DOHH2 (cell line): ENCODE results near the gene CDC25B.

ENCODE experiments used
- H3F3A ChIP-seq: fragments of 200-600 bp; sonication (generic), shearing (Covaris generic); 2 replicates; pipeline ENCODE4 v1.6.0; 2016; ENCODE audit warnings: antibody characterized with exemption, mild to moderate bottlenecking; ENCODE audit not compliant: control insufficient read depth, insufficient read depth
- H3K27ac ChIP-seq: fragments of 200-600 bp; sonication (generic); 2 replicates; pipeline ENCODE4 v1.5.1; 2014; ENCODE audit warnings: low read depth, mild to moderate bottlenecking, low read length, moderate library complexity
- H3K27me3 ChIP-seq: fragments of 200-600 bp; sonication (generic); 2 replicates; pipeline ENCODE4 v1.6.1; 2014; ENCODE audit warnings: mild to moderate bottlenecking, low read length, mixed read lengths; ENCODE audit not compliant: control insufficient read depth
- H3K36me3 ChIP-seq: fragments of 200-600 bp; sonication (generic); 2 replicates; pipeline ENCODE4 v1.6.1; 2014; ENCODE audit warnings: mild to moderate bottlenecking, low read length, moderate library complexity, mixed read lengths; ENCODE audit not compliant: control insufficient read depth
- H3K4me1 ChIP-seq: fragments of 200-600 bp; sonication (generic); 2 replicates; pipeline ENCODE4 v1.6.1; 2014; ENCODE audit warnings: mild to moderate bottlenecking, low read length, mixed read lengths; ENCODE audit not compliant: control insufficient read depth
- H3K4me2 ChIP-seq: fragments of 200-600 bp; sonication (generic); 2 replicates; pipeline ENCODE4 v1.6.0; 2014; ENCODE audit warnings: mild to moderate bottlenecking, low read length, moderate library complexity
- H3K4me3 ChIP-seq: fragments of 200-600 bp; sonication (generic); 2 replicates; pipeline ENCODE4 v1.5.1; 2014; ENCODE audit warnings: mild to moderate bottlenecking, low read length, mixed read lengths
- H3K79me2 ChIP-seq: fragments of 200-600 bp; sonication (generic); 2 replicates; pipeline ENCODE4 v1.6.1; 2014; ENCODE audit warnings: mild to moderate bottlenecking, low read length, mixed read lengths; ENCODE audit not compliant: control insufficient read depth
- H3K9me2 ChIP-seq: fragments of 200-600 bp; sonication (generic); replicated peaks from 2 replicates; pipeline ENCODE4 v1.6.1; 2014; ENCODE audit warnings: mild to moderate bottlenecking, low read length, mixed read lengths; ENCODE audit not compliant: control insufficient read depth
- H3K9me3 ChIP-seq: fragments of 200-600 bp; sonication (generic); 2 replicates; pipeline ENCODE4 v1.6.1; 2014; ENCODE audit warnings: antibody characterized with exemption, low read length, mixed read lengths; ENCODE audit not compliant: control insufficient read depth, insufficient read depth
- H4K20me1 ChIP-seq: fragments of 200-600 bp; sonication (generic); 2 replicates; pipeline ENCODE4 v1.6.0; 2014; ENCODE audit warnings: low read depth, mild to moderate bottlenecking, antibody characterized with exemption, low read length, moderate library complexity; ENCODE audit not compliant: control insufficient read depth, insufficient read depth
- CTCF ChIP-seq: fragments of 200-600 bp; sonication (generic); IDR thresholded peaks from one replicate; pipeline ENCODE4 v1.5.1; 2014; ENCODE audit warnings: antibody characterized with exemption, mild to moderate bottlenecking, low read depth, low read length; ENCODE audit not compliant: poor library complexity, severe bottlenecking
- EZH2phosphoT487 ChIP-seq: fragments of 200-600 bp; sonication (generic); IDR thresholded peaks from 2 replicates; pipeline ENCODE4 v1.6.1; 2017; ENCODE audit warnings: borderline replicate concordance, mild to moderate bottlenecking, antibody characterized with exemption, low read length, moderate library complexity, mixed read lengths

CDC25B gene

DNA sequence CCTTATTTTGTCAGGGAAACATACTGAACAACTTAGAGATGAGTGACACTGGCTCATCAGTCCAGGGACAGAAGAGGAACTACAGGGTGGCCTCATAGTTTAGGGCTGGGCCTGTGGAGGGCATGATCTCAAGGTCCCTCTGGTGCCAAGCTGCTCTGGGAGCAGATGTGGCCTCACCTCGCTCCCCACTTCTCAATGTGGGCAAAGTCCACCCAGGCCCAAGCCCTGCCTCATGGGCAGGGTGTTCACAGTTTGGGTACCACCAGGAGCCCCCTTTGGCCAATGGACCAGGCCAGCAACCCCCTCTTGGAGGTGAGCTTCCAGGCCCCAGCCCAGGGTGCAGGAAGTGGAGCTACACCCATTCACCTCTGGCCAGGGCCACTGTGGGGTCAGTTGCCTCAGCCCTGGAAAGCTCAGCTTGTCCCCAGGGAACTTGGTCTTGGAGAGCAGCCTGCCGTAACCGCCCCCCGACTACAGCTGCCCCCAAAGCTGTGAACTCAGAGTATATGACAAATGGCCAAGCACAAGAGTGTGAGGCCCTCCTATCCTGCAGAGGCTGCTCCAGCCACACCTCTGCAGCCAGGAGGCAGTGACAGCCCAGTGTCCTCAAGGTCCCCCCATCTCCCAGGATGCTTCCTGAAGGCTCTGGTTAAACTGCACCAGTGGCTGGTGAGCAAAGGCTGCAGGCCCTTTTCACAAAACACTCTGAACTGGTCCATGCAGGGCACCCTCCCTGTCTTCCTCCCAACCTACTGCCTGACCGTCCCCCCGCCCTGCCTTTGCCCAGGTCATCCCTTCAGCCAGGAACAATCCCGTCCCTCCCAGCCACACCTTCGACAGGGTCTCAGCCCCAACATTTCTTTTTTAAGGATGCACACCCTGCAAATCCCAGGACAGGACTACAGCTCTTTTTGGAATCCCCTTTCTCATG, 32.2 kb upstream of the CDC25B start:
- TF ChIP-seq CTCF (no peak), EZH2phosphoT487 (no peak)
- H3K79me2 ChIP-seq = peaks cover 51% of the 10 kb centered on the region

DNA sequence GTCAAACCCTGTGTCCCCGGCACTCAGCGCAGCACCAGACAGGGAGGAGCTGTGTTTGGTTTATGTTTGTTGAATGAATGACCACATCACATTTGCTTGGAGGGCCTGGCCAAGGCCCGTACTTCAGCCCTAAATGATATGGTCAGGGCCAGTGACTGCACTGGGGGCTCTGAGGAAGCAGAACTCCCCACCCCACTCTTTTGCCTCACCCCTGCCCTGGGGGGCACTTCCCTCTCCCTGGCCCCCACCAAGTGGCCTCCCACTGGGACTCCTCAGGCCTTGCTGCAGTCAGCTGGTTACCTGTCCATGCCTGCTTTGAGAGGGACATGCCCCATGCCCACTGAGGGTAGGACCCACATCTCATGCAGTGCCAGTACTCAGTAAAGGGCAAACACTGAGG, 31.5 kb upstream of the CDC25B start:
- H3K27ac ChIP-seq = no peak overlapping the region
- no peaks in the 10 kb centered on the region for H3K27me3 ChIP-seq
- TF ChIP-seq CTCF = no peak
- peaks cover 14% of the 10 kb centered on the region for H3K36me3 ChIP-seq
- H3F3A ChIP-seq = peaks cover 5% of the 10 kb centered on the region
- H4K20me1 ChIP-seq = peaks cover 8% of the 10 kb centered on the region; the same call in 1 of the 2 replicates
- H3K4me2 ChIP-seq = no peak overlapping the region
- peaks cover 51% of the 10 kb centered on the region for H3K79me2 ChIP-seq
- peaks cover 29% of the 10 kb centered on the region for H3K4me1 ChIP-seq
- no peak overlapping the region for H3K4me3 ChIP-seq
- H3K9me2 ChIP-seq = no peaks in the 10 kb centered on the region
- H3K9me3 ChIP-seq = no peaks in the 10 kb centered on the region

More for the DNA sequence above, 32.2 kb upstream of the CDC25B start:
- H3K4me3 ChIP-seq = no peak overlapping the region
- peaks cover 16% of the 10 kb centered on the region for H3K36me3 ChIP-seq
- no peaks in the 10 kb centered on the region for H3K9me2 ChIP-seq
- H3F3A ChIP-seq = peaks cover 3% of the 10 kb centered on the region
- no peaks in the 10 kb centered on the region for H3K9me3 ChIP-seq
- H4K20me1 ChIP-seq = peaks cover 8% of the 10 kb centered on the region; the same call in 1 of the 2 replicates
- no peak overlapping the region for H3K4me2 ChIP-seq
- H3K27ac ChIP-seq = no peak overlapping the region
- H3K4me1 ChIP-seq = peaks cover 26% of the 10 kb centered on the region
- H3K27me3 ChIP-seq = no peaks in the 10 kb centered on the region

GRCh38 chr20:3765171-3765882, 30.8 kb upstream of the CDC25B start:
- Histone ChIP-seq H3K4me3 (no peak overlapping the region; the same call in 1 of the 2 replicates), H3K9me2 (no peaks in the 10 kb centered on the region), H4K20me1 (peaks cover 8% of the 10 kb centered on the region; the same call in 1 of the 2 replicates), H3K9me3 (no peaks in the 10 kb centered on the region), H3K4me2 (peak overlapping the region; percentile 100), H3K27me3 (no peaks in the 10 kb centered on the region), H3K79me2 (peaks cover 49% of the 10 kb centered on the region), H3F3A (peaks cover 5% of the 10 kb centered on the region), H3K4me1 (peaks cover 29% of the 10 kb centered on the region), H3K27ac (no peak overlapping the region), H3K36me3 (peaks cover 13% of the 10 kb centered on the region)
- TF ChIP-seq EZH2phosphoT487 (no peak), CTCF (no peak)
